ENCODE results near the gene SLC16A3. TPM values are rescaled to one million over a fixed set of nuclear protein-coding genes. Genes with fewer than 3 reads are reported as not detected.
A peak's percentile ranks its signal among the peaks of the same experiment; 100 is the strongest.

The SLC16A3 gene
- polyA plus RNA-seq, 1 donor from 2014 or later: 3.7 TPM

DNA sequence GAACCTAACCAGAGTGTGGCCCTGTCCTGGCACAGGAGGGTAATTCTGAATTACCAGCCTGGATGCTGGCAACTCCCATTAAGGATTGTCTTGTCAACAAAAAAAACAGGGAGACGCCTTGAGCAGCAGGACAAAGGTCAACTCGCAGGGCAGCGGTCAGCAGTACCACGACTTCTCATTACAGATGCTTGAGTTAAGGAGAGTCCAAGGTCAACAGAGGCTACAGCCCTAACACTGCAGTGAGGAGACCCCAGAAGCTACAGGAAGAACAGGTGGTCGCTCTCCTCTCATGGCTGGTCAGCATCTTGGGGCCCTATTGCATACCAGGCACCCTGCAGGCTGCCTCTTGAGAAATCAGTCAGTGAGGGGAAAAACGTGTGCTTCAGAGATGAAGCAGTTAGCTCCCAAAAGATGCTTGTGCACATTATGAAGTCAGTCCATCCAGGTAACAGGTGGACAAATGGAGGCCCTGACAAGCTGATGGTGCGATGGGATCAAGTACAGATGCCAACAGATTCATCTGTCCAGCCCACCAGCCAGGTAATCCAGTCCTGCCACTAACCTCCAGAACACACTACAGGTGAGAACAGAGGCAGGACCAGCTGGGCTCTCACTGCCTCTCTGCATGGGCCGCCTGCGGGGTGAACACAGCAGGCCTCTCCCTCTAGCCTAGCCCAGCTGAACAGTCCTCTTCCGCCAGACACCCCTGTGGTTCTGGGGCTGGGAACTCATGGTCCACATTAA is 40.5 kb downstream of the SLC16A3 start:
- Mint-ChIP-seq H3K36me3 (peaks cover 5% of the 10 kb centered on the region), H3K4me1 (peaks cover 32 to 45% (median 35%) of the 10 kb centered on the region in 3 donors), H3K4me3 (peak overlapping the region in 2 of 4 donors; percentile 63 to 66), H3K27ac (peak overlapping the region; percentile 49 to 84 (median 62)), H3K9me3 (no peaks in the 10 kb centered on the region), H3K27me3 (no peaks in the 10 kb centered on the region)

DNA sequence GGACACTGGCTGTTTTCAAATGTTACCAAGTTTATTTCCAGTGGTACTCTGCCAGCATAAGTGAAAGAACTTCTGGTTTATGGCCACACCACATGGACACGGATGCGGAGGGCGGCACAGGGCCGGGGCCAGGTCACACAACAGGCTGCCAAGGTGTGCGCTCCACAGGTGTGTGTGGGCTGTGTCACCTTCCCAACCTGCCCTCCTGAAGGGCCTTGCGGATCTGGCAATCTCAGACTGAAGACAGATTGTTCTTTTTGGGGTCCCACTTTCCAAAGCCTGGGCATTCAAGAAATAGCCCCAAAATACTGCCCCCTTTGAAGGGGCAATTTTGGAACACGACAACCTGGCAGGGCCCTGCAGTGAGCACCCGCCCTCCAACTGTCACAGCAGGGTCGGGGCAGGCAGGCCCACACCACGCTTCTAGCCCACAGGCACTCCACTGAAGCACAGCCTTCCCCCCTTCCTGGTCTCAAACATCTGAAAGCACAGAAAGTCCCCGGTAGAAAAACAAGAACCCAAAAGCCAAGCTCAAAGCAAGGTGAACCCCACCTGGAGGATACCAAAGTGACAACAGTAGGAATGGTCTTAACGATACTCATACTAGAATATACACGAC is 41.1 kb downstream of the SLC16A3 start:
- Mint-ChIP-seq H3K4me1 (peaks cover 32 to 45% (median 35%) of the 10 kb centered on the region in 3 donors), H3K9me3 (no peaks in the 10 kb centered on the region), H3K27ac (peak overlapping the region; percentile 49 to 94 (median 84)), H3K27me3 (peaks cover 2% of the 10 kb centered on the region), H3K36me3 (peaks cover 5% of the 10 kb centered on the region), H3K4me3 (peak overlapping the region in 3 of 4 donors; percentile 67 to 80 (median 79))

GRCh38 chr17:82270651-82271050 is 41.8 kb downstream of the SLC16A3 start:
- Mint-ChIP-seq H3K4me1 (peaks cover 30 to 43% (median 35%) of the 10 kb centered on the region in 3 donors), H3K4me3 (peak overlapping the region in 3 of 4 donors; percentile 67 to 80 (median 80)), H3K9me3 (no peaks in the 10 kb centered on the region), H3K27ac (peak overlapping the region in 2 of 3 donors; percentile 49 to 94), H3K27me3 (peaks cover 4% of the 10 kb centered on the region), H3K36me3 (peaks cover 5% of the 10 kb centered on the region)

DNA sequence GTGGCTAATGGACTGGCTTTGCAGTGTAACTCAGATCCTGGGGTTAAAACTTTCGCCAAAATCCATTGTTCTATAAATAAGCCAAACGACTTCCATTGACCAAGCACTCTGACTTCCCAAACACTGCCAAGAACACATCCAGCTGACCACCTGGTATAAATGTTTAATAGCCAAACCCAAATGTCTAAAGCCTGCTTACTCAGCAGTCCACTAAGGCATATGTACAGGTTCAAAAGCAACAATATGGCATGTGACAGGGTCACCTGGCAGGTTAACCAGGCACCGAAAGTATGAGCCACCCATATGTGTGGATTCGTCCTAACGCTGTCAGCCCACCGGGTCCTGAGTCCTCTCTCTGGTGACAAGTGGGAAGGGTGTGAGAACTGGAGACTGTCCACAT is 42.6 kb downstream of the SLC16A3 start:
- peaks cover 5% of the 10 kb centered on the region for H3K27me3 Mint-ChIP-seq
- H3K36me3 Mint-ChIP-seq: peaks cover 5% of the 10 kb centered on the region
- peak overlapping the region in 2 of 3 donors; percentile 90 to 94 for H3K27ac Mint-ChIP-seq
- peak overlapping the region; percentile 75 to 94 (median 80) for H3K4me3 Mint-ChIP-seq
- H3K9me3 Mint-ChIP-seq: no peaks in the 10 kb centered on the region
- peaks cover 31 to 43% (median 35%) of the 10 kb centered on the region in 3 donors for H3K4me1 Mint-ChIP-seq

DNA sequence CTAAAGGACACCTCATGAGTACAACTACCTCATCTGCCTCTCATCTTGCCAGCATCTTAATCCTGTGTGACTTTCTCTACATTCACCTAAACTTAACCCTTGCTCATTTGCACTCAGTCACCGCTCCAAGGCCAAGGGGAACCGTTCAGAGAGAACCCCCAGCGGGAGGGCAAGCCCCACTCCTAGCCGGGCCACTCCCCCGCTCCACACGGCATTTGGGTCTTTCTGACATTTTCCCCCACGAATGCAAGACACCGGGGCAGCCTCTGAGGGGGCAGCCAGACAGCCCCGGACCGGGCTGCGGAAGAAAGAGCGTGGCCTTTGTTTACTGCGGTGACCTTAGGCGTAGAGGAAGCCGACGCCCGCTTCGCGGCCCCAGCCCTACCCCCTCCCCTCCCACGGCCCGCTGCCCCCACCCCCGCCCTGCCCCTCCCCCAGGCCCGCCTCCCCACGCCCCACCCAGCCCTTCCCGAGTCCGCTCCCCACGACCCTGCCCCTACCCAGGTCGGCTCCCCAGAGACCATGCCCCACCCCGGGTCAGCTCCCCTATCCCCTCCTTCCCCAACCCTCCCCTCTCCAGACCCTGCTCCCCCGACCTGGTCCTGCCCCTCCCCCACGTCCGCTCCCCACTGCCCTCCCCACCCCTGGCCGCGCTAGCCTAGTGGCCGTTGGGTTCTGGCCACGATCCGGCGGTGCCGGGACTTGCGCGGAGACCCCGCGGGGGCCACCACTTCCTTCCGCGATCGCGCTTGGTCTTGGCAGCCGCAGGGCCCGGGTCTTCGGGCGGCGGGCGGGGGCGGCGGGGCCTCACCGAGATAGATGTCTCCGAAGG is 43.9 kb downstream of the SLC16A3 start:
- peaks cover 31 to 38% (median 35%) of the 10 kb centered on the region in 3 donors for H3K4me1 Mint-ChIP-seq
- H3K4me3 Mint-ChIP-seq: peak overlapping the region; percentile 89 to 99 (median 92)
- peak overlapping the region; percentile 90 to 99 (median 98) for H3K27ac Mint-ChIP-seq
- no peaks in the 10 kb centered on the region for H3K9me3 Mint-ChIP-seq
- H3K36me3 Mint-ChIP-seq: peaks cover 5% of the 10 kb centered on the region
- H3K27me3 Mint-ChIP-seq: peaks cover 9% of the 10 kb centered on the region

GRCh38 chr17:82273327-82274133 is 44.7 kb downstream of the SLC16A3 start, which contains the start of gene CSNK1D:
Gene CSNK1D, minus strand, starts transcription at chr17:82273700. Its CDS starts 319 bp downstream, at chr17:82273381.
- H3K36me3 Mint-ChIP-seq: peaks cover 5% of the 10 kb centered on the region
- H3K4me1 Mint-ChIP-seq: peaks cover 25 to 30% (median 28%) of the 10 kb centered on the region in 3 donors
- H3K27me3 Mint-ChIP-seq: peaks cover 9% of the 10 kb centered on the region
- H3K9me3 Mint-ChIP-seq: no peaks in the 10 kb centered on the region
- H3K4me3 Mint-ChIP-seq: peak within 1 kb of the TSS; percentile 89 to 99 (median 92)
- H3K27ac Mint-ChIP-seq: peak within 1 kb of the TSS; percentile 90 to 99 (median 98)

GRCh38 chr17:82274134-82275020 is 45.5 kb downstream of the SLC16A3 start:
- H3K27me3 Mint-ChIP-seq: peaks cover 9% of the 10 kb centered on the region
- peak overlapping the region in 3 of 4 donors; percentile 43 to 99 (median 93) for H3K4me3 Mint-ChIP-seq
- H3K4me1 Mint-ChIP-seq: peaks cover 21 to 26% (median 24%) of the 10 kb centered on the region in 3 donors
- peak overlapping the region in 2 of 3 donors; percentile 74 to 99 for H3K27ac Mint-ChIP-seq
- H3K9me3 Mint-ChIP-seq: no peaks in the 10 kb centered on the region
- peaks cover 5% of the 10 kb centered on the region for H3K36me3 Mint-ChIP-seq

DNA sequence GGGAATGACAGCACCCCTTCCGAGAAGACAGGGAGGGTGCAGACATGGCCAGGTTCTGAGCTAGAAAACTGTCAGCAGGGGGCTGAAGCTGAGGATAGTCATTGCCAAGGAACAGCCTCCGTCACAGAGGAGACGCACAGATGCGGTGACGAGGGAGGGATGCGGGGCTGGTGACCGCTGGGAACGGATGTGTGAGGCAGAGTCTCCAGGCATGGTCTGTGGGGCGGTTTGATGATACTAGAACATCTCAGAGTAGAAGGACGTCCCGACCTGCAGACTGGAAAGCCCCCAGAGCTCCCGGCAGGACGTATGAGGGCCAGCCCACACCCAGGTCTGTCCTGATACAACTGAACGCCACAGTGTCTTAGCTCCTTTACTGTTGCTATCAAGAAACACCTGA is 46.5 kb downstream of the SLC16A3 start:
- H3K9me3 Mint-ChIP-seq: no peaks in the 10 kb centered on the region
- peaks cover 15 to 16% (median 15%) of the 10 kb centered on the region in 3 donors for H3K4me1 Mint-ChIP-seq
- H3K4me3 Mint-ChIP-seq: peak overlapping the region in 2 of 4 donors; percentile 8 to 68
- H3K36me3 Mint-ChIP-seq: peaks cover 4% of the 10 kb centered on the region
- H3K27me3 Mint-ChIP-seq: peaks cover 9% of the 10 kb centered on the region
- peak overlapping the region in 1 of 3 donors; percentile 68 for H3K27ac Mint-ChIP-seq

- H3K27ac Mint-ChIP-seq: peak overlapping the region in 1 of 3 donors; percentile 62
- peak overlapping the region in 1 of 4 donors; percentile 68 for H3K4me3 Mint-ChIP-seq
- no peaks in the 10 kb centered on the region for H3K9me3 Mint-ChIP-seq
- H3K36me3 Mint-ChIP-seq: peaks cover 4% of the 10 kb centered on the region
- H3K27me3 Mint-ChIP-seq: peaks cover 9% of the 10 kb centered on the region
- peaks cover 6 to 10% (median 8%) of the 10 kb centered on the region in 3 donors for H3K4me1 Mint-ChIP-seq
Observed at GRCh38 chr17:82276938-82277337, 48.1 kb downstream of the SLC16A3 start.

DNA sequence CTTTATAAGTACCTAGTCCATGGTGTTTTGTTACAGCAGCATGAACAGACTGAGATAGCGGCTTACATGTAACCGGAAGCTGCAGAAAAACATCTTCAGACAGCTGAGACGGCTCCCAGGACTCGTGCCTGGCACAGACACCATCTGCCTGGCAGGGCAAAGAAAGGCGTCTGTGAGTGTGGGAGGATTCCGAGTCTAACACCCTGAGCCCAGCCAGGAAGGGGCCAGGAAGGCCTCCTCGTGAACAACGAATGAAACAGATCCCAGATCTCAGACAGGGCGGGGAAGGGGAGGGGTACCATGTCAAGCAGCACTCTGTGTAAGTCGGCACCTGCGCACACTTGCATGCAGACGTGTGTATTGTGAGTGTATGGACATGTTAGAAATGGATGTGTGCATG is 49.0 kb downstream of the SLC16A3 start:
- H3K36me3 Mint-ChIP-seq: no peaks in the 10 kb centered on the region
- peaks cover 0 to 4% (median 2%) of the 10 kb centered on the region in 3 donors for H3K4me1 Mint-ChIP-seq
- H3K9me3 Mint-ChIP-seq: no peaks in the 10 kb centered on the region
- H3K27ac Mint-ChIP-seq: no peak overlapping the region
- H3K4me3 Mint-ChIP-seq: no peak overlapping the region
- peaks cover 9% of the 10 kb centered on the region for H3K27me3 Mint-ChIP-seq

GRCh38 chr17:82278308-82278707 is 49.5 kb downstream of the SLC16A3 start:
- Mint-ChIP-seq H3K36me3 (no peaks in the 10 kb centered on the region), H3K4me3 (no peak overlapping the region), H3K27me3 (peaks cover 9% of the 10 kb centered on the region), H3K9me3 (no peaks in the 10 kb centered on the region), H3K27ac (no peak overlapping the region), H3K4me1 (peaks cover 0 to 4% (median 2%) of the 10 kb centered on the region in 3 donors)

DNA sequence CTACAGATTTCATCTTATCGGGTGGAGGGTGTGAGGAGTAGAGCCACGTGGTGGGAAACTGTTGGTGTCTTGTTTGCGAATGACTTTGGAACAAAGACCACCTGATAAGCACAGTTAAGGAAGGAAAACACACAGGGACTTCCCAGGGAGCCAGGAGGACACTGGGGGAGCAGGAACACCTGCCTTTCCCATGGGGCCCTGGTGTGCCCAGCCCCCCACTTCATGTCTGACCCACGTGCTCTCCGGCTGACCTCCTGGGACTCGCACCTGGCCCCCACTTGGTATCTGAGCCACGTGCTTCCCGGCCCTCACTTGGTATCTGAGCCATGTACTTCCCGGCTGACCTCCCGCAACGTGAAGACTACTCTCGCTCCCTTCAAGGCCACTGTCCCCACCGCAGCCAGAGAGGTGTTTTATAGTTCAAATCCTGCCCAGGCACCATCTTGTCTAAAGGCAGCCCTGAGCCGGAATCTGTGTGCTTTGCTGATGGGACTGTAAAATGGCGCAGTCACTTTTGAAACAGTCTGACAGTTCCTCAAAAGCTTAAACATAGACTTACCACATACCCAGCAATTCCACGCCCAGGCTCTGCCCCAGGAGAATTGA is 50.0 kb downstream of the SLC16A3 start:
- Mint-ChIP-seq H3K36me3 (no peaks in the 10 kb centered on the region), H3K9me3 (no peaks in the 10 kb centered on the region), H3K27me3 (peaks cover 9% of the 10 kb centered on the region), H3K4me1 (peaks cover 0 to 4% (median 2%) of the 10 kb centered on the region in 3 donors), H3K4me3 (peak overlapping the region in 1 of 4 donors; percentile 49), H3K27ac (peak overlapping the region in 1 of 3 donors; percentile 50)

- Mint-ChIP-seq H3K9me3 (no peaks in the 10 kb centered on the region), H3K36me3 (no peaks in the 10 kb centered on the region), H3K27me3 (peaks cover 5% of the 10 kb centered on the region), H3K27ac (peak overlapping the region in 1 of 3 donors; percentile 92), H3K4me3 (no peak overlapping the region), H3K4me1 (peaks cover 0 to 4% (median 2%) of the 10 kb centered on the region in 3 donors)
Observed at GRCh38 chr17:82280537-82280936, 51.7 kb downstream of the SLC16A3 start.

Data from IgD-negative memory B cell (primary cell).